Gastrocnemius medialis (tissue), 4 donors: Measurements from ENCODE around the gene KCNJ15.

ENCODE experiments used
- CTCF ChIP-seq, 5 experiments: fragments of 450-650 bp in 3 of 5; fragments of 200-600 bp in 2 of 5; sonication (generic) in 2 of 5; IDR thresholded peaks in 4 of 5; conservative IDR thresholded peaks in 1 of 5; 1 replicate in 4 of 5; 2 replicates in 1 of 5; pipeline ENCODE4 v1.5.1; 2016 to 2019; ENCODE audit warnings: antibody characterized with exemption in 5 of 5, mild to moderate bottlenecking in 3 of 5, moderate library complexity in 3 of 5
- POLR2A ChIP-seq, 2 donors: fragments of 450-650 bp; IDR thresholded peaks; one replicate each; pipeline ENCODE4 v1.6.1; 2017; ENCODE audit warnings: antibody characterized with exemption in 2 of 2, mild to moderate bottlenecking in 2 of 2, moderate library complexity in 2 of 2

- TF ChIP-seq CTCF (IDR thresholded peaks at IDR 0.05 in 4 of 5, conservative IDR thresholded peaks at IDR 0.05 in 1 of 5) (no peak), POLR2A (IDR thresholded peaks at IDR 0.05) (no peak)
Observed at GRCh38 chr21:38310646-38311485, 54.1 kb downstream of the KCNJ15 start.
